ENCODE measurements around the gene ST6GALNAC3.

- TF ChIP-seq GATA2 (IDR thresholded peaks at IDR 0.05; ENCODE audit: low read depth, low read length) (no peak), GATA3 (IDR thresholded peaks at IDR 0.05; ENCODE audit: low read depth, low read length) (no peak)
Measured at GRCh38 chr1:76148460-76148859, 73.9 kb downstream of the ST6GALNAC3 start.
